Osteoblast (primary cell): ENCODE results near the gene RNF212. TPM values are rescaled to one million over a fixed set of nuclear protein-coding genes. Genes with fewer than 3 reads are reported as not detected.

Experiments used
- DNase-seq: peaks from one replicate; pipeline ENCODE4 v3.0.0; 2011; ENCODE audit warnings: low spot score, mixed read lengths; ENCODE audit not compliant: insufficient read length; ENCODE audit errors: missing footprints
- H2AFZ ChIP-seq: 2 replicates; pipeline ENCODE4 v1.6.0; 2011; ENCODE audit warnings: mild to moderate bottlenecking, low read length
- H3K27ac ChIP-seq: 2 replicates; pipeline ENCODE4 v1.5.1; 2011; ENCODE audit warnings: mild to moderate bottlenecking, low read depth, low read length, moderate library complexity
- H3K27me3 ChIP-seq: 2 replicates; pipeline ENCODE4 v1.6.0; 2012; ENCODE audit warnings: mild to moderate bottlenecking, control low read depth, inconsistent platforms, low read length, moderate library complexity; ENCODE audit not compliant: insufficient read depth
- H3K36me3 ChIP-seq: 2 replicates; pipeline ENCODE4 v1.5.1; 2011; ENCODE audit warnings: mild to moderate bottlenecking, low read length, control low read depth, moderate library complexity; ENCODE audit not compliant: insufficient read depth
- H3K4me1 ChIP-seq: 2 replicates; pipeline ENCODE4 v1.5.1; 2011; ENCODE audit warnings: mild to moderate bottlenecking, low read length, control low read depth, moderate library complexity; ENCODE audit not compliant: insufficient read depth
- H3K4me2 ChIP-seq: 2 replicates; pipeline ENCODE4 v1.6.0; 2011; ENCODE audit warnings: mild to moderate bottlenecking, low read length; ENCODE audit not compliant: insufficient read depth
- H3K4me3 ChIP-seq: fragments of 200-600 bp; sonication (generic); 3 replicates; pipeline ENCODE4 v1.5.1; 2012; ENCODE audit warnings: mild to moderate bottlenecking, low read length, inconsistent platforms; ENCODE audit not compliant: insufficient read depth
- H3K79me2 ChIP-seq: 2 replicates; pipeline ENCODE4 v1.6.0; 2012; ENCODE audit warnings: mild to moderate bottlenecking, low read length, control low read depth, inconsistent platforms; ENCODE audit not compliant: insufficient read depth
- H3K9me3 ChIP-seq: 2 replicates; pipeline ENCODE4 v1.5.1; 2011; ENCODE audit warnings: low read depth, low read length, control low read depth
- H4K20me1 ChIP-seq: 2 replicates; pipeline ENCODE4 v1.6.0; 2012; ENCODE audit warnings: mild to moderate bottlenecking, low read length, control low read depth; ENCODE audit not compliant: insufficient read depth
- total RNA-seq: library from RNA; depleted of rRNA; stranded (reverse); fragments of >200 nt; gene quantifications from 2 replicates; pipeline ENCODE4 v1.2.3, GENCODE V29; 2012
- TF ChIP-seq, protein P1 (sequence below): IDR thresholded peaks from 2 replicates; pipeline ENCODE4 v1.5.1; 2011; ENCODE audit warnings: mild to moderate bottlenecking, low read depth, low read length, moderate library complexity; ENCODE audit errors: extremely low read depth

Gene RNF212
- total RNA-seq, 1 donor: 7.6 TPM

DNA sequence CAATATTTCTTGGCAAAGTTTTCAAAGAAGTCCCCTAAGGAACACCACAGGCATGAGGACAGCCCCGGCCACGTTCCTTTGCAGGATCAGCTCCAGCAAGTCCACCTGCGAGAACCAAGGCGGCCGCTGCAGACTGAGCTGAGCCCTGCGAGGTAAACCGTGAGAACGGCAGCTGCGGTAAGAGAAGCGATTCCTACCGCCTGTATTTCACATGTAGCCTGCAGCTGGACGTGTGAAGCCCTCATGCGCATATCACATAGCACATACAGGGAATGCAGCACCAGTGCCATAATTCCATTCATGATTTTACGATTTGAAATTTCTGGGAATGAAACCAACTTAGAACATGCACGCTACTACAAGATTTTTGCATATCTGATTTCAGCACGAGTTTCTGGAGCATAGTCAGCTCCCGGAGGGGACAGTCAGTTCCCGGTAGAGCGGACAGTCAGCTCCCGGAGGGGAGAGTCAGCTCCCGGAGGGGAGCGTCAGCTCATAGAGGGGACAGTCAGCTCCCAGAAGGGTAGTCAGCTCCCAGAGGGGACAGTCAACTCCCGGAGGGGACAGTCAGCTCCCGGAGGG lies 60.2 kb downstream of the RNF212 start:
- Histone ChIP-seq H3K79me2 (no peaks in the 10 kb centered on the region), H3K4me2 (peak overlapping the region; percentile 8), H3K4me3 (peak overlapping the region; percentile 31), H3K9me3 (no peaks in the 10 kb centered on the region), H4K20me1 (no peaks in the 10 kb centered on the region), H3K36me3 (no peaks in the 10 kb centered on the region), H3K27me3 (peaks cover 34% of the 10 kb centered on the region), H3K27ac (no peak overlapping the region), H3K4me1 (peaks cover 17% of the 10 kb centered on the region), H2AFZ (no peak overlapping the region)
- DNase-seq: peak; percentile 95
- TF ChIP-seq, protein P1, sequence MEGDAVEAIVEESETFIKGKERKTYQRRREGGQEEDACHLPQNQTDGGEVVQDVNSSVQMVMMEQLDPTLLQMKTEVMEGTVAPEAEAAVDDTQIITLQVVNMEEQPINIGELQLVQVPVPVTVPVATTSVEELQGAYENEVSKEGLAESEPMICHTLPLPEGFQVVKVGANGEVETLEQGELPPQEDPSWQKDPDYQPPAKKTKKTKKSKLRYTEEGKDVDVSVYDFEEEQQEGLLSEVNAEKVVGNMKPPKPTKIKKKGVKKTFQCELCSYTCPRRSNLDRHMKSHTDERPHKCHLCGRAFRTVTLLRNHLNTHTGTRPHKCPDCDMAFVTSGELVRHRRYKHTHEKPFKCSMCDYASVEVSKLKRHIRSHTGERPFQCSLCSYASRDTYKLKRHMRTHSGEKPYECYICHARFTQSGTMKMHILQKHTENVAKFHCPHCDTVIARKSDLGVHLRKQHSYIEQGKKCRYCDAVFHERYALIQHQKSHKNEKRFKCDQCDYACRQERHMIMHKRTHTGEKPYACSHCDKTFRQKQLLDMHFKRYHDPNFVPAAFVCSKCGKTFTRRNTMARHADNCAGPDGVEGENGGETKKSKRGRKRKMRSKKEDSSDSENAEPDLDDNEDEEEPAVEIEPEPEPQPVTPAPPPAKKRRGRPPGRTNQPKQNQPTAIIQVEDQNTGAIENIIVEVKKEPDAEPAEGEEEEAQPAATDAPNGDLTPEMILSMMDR: no peak

DNA sequence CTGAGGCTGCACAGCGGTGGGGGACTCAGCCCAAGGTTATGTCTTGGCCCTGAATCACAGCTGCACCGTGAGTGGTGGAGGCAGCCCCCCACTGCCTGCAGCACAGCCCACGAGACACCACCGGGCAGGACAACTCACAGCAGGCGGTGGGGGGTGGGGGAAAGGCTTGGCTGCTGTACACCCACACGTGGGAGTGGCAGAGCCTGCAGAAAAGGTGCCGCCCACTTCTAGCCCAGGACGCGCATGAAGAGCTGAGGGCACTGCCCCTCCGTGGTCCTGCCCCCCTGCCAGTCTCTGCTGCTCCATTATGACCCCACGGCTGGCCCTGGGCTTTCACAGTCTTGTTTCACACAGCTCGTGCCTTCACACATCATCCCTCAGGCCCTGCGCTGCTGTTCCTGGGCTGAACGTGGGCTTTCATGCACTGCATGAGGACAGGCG lies 61.1 kb downstream of the RNF212 start:
- Histone ChIP-seq H2AFZ (no peak overlapping the region), H3K4me1 (peaks cover 25% of the 10 kb centered on the region), H3K9me3 (no peaks in the 10 kb centered on the region), H3K27me3 (peaks cover 28% of the 10 kb centered on the region), H3K4me2 (no peak overlapping the region), H3K4me3 (no peak overlapping the region), H3K79me2 (no peaks in the 10 kb centered on the region), H3K27ac (no peak overlapping the region), H3K36me3 (no peaks in the 10 kb centered on the region), H4K20me1 (no peaks in the 10 kb centered on the region)
- DNase-seq: peak; percentile 67
- TF ChIP-seq, protein P1: no peak

DNA sequence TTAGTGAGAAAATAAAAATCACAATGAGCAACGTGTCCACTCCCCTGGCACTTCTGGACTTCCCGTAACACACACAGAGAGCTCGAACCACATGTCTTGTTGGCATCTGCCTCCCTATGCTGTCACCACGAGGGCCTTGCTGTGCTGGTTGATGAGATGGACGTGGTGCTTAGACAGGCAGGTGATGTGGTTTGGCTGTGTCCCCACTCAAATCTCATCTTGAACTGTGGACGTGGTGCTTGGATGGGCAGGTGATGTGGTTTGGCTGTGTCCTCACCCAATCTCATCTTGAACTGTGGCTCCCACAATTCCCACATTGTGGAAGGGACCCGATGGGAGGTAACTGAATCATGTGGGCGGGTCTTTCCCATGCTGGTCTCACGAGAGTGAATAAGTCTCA lies 61.9 kb downstream of the RNF212 start:
- Histone ChIP-seq H3K27me3 (peaks cover 26% of the 10 kb centered on the region), H3K36me3 (no peaks in the 10 kb centered on the region), H2AFZ (no peak overlapping the region), H3K4me1 (peaks cover 31% of the 10 kb centered on the region), H3K4me3 (no peak overlapping the region), H3K79me2 (no peaks in the 10 kb centered on the region), H3K4me2 (no peak overlapping the region), H3K9me3 (no peaks in the 10 kb centered on the region), H3K27ac (no peak overlapping the region), H4K20me1 (no peaks in the 10 kb centered on the region)
- DNase-seq: peak; percentile 46
- TF ChIP-seq, protein P1: no peak

DNA sequence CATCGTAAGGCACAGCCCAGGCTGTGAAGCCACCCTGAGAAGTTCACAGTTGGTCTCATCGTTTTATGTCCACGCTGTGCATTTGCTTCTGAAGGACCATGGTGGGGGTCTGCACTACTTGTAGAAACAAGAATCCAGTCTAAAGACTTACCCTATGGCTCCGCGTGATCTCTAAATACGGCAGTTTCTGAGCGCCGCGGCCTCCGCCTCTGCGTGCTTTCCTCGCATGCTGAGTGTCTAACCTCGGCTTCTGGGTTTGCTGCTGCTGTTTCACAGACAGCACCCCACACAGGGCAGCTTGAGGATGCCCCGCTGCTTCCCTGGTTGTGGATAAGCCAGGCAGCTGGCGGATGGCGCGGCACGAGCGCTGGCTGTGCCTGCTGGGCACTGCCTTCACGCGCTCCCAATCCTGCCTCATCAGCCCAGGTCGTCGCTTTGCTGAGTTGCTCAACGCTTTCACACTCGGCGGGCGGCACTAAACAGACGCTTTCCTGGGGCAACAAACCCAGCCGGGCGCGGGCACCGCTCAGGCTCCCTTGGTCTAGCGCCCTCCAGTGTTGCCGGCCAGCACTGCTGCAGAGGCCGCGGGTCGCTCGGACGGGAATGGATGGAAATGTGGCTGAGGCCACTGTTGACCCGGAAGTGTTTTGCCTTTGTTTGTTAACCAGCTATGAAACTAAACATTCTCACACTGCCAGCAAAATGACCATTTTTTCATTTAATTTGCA lies 62.7 kb downstream of the RNF212 start:
- H3K36me3 ChIP-seq: no peaks in the 10 kb centered on the region
- no peak overlapping the region for H3K27ac ChIP-seq
- no peaks in the 10 kb centered on the region for H3K79me2 ChIP-seq
- peaks cover 31% of the 10 kb centered on the region for H3K4me1 ChIP-seq
- H4K20me1 ChIP-seq: no peaks in the 10 kb centered on the region
- H3K27me3 ChIP-seq: peaks cover 22% of the 10 kb centered on the region
- no peak for DNase-seq
- no peaks in the 10 kb centered on the region for H3K9me3 ChIP-seq
- TF ChIP-seq, protein P1: peak; percentile 21
- H3K4me3 ChIP-seq: no peak overlapping the region
- no peak overlapping the region for H3K4me2 ChIP-seq
- H2AFZ ChIP-seq: no peak overlapping the region
